ENCODE results near the gene TMEM140.
"Not testable (repeated sequence)": the region's sequence is repeated elsewhere in the genome, so short reads cannot be mapped to it uniquely, and the experiment has no call there.

TMEM140 gene

DNA sequence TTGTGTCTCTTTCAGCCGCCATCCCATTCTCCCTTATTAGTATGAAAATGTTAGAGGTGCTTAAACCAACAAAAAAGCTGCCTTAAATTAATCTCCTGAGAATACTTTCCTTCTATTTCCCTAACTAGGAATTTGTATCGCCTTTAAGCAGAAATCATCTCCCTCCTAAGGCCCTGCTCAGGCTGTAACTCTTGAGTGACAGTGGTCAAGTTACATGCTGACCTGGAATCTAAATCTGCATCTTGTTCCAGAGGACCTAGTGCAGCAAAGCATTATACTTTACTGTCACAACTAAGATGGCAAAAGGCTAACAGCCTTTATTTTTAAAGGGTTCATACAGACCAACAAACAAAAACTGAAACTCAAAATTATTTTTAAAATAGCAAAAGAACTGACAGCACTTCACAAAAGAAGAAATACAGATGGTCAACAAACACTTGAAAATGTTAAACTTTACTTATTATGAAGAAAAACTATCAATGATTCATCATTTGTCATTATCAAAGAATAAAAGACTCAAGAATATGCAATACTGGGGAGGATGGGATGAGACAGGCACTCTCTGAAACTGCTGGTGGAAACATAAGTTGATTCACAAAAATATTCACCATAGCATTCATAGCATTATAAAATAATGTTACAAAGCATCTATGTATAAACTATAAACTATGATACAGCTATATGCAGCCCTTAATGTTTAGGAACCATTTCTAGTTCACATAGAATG, 11.7 kb downstream of the TMEM140 start:
- DNase-seq = no peak

- DNase-seq = no peak
Measured at GRCh38 chr7:135160098-135160857, 12.4 kb downstream of the TMEM140 start.

DNA sequence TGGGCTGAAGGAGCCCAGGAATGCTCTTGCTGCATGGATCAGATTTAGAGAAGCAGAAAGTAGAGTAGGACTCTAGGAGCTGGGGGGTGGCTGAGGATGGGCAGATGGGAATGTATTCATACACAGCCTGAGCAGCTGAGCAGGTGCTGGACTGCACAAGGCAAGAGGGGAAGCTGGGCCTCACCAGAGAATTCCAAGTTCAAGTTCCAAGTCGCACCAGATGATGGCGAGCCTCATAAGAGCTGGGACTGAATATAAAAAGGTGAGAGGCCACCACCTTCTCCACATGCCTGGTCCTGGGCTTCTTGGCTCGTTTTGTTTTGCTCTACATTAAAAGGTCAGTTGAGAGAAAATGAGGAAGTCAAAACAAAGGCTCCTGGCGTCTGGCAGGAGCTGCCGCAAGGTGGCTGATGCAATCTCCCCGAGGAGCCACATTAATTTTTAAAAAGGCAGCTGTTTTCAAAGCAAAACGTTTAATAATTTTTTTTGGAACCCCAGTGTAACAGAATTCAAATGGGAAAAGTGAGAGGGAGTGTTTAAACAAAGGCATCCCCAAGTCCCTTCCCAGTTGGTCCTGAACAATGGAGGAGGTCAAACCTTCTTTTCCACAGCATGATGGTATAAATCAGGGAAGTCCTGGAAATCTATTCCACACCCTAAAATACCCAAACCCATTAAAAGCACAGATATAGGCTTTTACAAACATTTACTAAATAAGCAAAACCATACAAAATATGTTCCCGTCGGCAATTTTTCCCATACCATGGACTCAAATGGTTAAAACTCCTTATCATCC, 13.2 kb downstream of the TMEM140 start:
- no peak for DNase-seq

DNA sequence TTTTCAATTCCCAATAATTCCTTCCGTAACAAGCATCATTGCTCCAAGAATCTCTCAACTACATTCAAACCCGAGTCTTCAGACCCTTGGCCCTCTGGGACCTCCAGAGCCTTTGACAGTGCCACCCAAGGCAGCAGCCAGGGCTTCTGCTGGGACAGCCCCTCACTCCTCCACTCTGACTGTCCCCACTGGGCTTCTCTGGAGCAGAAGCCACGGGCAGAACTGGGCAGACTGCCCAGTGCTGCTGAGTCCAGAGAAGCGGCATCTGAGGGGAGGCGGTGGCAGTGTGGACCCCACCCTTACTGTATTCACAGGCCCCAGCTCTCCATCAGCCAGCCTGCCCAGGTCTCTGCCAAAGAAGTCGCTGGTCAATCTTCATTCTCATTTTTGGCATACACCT, 13.8 kb downstream of the TMEM140 start:
- no peak for DNase-seq

- no peak for DNase-seq
Measured at GRCh38 chr7:135162382-135163001, 14.6 kb downstream of the TMEM140 start.

- no peak for DNase-seq
Measured at GRCh38 chr7:135164357-135165061, 16.6 kb downstream of the TMEM140 start.

GRCh38 chr7:135165862-135166261, 18.0 kb downstream of the TMEM140 start:
- no peak for DNase-seq

- DNase-seq = no peak
Measured at GRCh38 chr7:135166338-135166990, 18.6 kb downstream of the TMEM140 start.

DNA sequence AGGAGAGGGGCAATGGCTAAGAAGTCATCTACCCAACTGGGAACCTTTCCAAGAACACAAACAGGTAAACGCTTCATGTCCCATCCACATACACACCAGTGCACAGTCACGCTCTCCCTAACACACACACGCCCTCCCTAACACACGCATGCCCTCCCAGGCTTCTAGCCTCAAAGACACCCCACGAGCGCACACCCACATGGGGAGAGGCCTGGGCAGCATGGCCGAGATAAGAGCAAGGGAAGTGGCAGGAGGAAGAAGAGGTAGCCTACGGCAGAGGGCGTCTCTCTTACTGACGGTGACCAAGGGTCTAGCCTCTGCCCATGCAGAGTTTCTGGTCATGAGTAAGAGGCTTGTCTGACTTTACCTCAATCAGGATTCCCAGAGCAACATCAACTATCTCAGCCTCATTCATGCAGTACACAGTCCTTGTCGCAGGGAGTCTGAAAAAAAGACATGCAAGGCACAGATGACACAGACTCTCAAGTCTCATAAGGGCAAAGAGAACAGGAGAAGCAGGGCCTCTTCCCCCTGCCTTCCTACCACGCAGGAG, 19.6 kb downstream of the TMEM140 start:
- DNase-seq = no peak

DNA sequence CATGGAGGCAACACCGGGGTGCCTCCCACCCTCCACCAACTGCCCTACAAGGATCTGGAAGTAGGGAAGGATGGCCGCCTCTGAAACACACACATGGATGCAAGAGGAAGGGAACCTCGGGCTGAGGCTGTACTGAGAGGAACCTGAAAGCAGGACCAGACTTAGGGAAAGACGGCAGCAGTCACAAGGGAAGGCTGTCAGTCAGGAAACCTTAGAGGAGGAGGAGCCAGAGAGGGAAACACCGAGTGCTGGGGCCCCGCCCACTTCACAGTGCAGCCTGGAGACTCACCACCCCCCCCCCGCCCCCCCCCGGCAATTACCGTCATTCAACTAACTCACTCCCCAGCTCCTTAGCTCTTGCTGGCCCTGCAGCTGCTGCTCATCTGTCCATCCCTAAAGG, 20.1 kb downstream of the TMEM140 start:
- peak; percentile 37 for DNase-seq

GRCh38 chr7:135168489-135169140, 20.7 kb downstream of the TMEM140 start:
- DNase-seq = no peak

- peak; percentile 62 for DNase-seq
Measured at GRCh38 chr7:135169141-135169963, 21.5 kb downstream of the TMEM140 start.

GRCh38 chr7:135169964-135170273, 22.0 kb downstream of the TMEM140 start:
- DNase-seq = peak; percentile 33

- peak; percentile 95 for DNase-seq
Measured at GRCh38 chr7:135170274-135170997, 22.6 kb downstream of the TMEM140 start, which contains the start of gene CYREN. Gene CYREN (minus strand): TSS chr7:135170707. CDS start chr7:135168922, 1,785 bp downstream.

GRCh38 chr7:135170998-135171481, 23.2 kb downstream of the TMEM140 start:
- not testable (repeated sequence) for DNase-seq

DNA sequence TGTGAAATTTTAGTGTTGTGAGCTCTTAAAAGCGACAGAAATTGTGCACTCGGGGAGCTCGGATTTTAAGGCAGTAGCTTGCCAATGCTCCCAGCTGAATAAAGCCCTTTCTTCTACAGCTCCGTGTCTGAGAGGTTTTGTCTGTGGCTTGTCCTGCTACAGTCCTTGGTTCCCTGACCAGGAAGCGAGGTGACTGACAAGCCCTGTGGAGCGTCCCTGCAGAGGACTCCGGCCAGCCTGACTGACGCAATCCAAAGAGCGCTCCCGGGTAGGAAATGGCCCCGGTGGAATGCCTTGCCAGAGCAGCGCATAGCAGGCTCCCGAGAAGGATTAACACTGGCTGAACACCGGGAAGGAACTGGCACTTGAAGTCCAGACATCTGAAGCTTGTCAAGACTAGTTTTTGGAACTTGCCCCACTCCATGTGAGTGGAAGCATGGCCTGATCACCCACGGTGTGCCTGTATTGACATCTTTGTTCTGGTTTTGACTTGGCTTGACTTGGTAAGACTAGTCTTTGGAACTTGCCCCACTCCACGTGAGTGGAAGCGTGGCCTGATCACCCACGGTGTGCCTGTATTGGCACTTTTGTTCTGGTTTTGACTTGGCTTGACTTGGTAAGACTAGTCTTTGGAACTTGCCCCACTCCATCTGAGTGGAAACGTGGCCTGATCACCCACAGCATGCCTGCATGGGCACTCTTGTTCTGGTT, 23.9 kb downstream of the TMEM140 start:
- not testable (repeated sequence) for DNase-seq

GRCh38 chr7:135173916-135174315, 26.0 kb downstream of the TMEM140 start:
- not testable (repeated sequence) for DNase-seq

DNA sequence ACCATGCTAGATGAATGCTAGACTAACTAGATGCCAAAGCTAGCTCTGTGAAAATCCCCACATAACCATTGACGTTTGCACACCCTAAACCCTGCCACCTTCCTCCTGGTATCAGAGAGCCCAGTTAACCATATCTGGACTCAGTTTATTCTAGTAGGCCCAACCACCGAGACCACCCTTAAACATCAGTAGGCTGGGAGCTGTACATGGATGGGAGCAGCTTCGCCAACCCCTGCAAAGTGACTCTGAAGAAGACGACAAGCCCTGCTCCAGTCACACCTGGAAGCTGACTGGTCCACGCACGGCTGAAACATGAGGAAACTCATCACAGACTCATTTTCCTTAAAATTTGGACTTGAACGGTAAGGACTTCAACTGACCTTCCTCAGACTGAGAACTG, 27.1 kb downstream of the TMEM140 start:
- no peak for DNase-seq

GRCh38 chr7:135175931-135176330, 28.1 kb downstream of the TMEM140 start:
- no peak for DNase-seq

All from stimulated activated CD4-positive, alpha-beta T cell treated with anti-CD3 and anti-CD28 coated beads, Interleukin-4, amount 100 ng/mL, for 1 hour (primary cell).